ENCODE measurements around the gene RSPRY1. TPM values are rescaled to one million over a fixed set of nuclear protein-coding genes. Genes with fewer than 3 reads are reported as not detected.
A peak's percentile ranks its signal among the peaks of the same experiment; 100 is the strongest.

Gene RSPRY1
- total and polyA plus RNA-seq, 2 of the 8 experiments (the other 6 are each of a cell fraction or from before 2014, with no cell fraction given), result 11.5 to 32.5 TPM

DNA sequence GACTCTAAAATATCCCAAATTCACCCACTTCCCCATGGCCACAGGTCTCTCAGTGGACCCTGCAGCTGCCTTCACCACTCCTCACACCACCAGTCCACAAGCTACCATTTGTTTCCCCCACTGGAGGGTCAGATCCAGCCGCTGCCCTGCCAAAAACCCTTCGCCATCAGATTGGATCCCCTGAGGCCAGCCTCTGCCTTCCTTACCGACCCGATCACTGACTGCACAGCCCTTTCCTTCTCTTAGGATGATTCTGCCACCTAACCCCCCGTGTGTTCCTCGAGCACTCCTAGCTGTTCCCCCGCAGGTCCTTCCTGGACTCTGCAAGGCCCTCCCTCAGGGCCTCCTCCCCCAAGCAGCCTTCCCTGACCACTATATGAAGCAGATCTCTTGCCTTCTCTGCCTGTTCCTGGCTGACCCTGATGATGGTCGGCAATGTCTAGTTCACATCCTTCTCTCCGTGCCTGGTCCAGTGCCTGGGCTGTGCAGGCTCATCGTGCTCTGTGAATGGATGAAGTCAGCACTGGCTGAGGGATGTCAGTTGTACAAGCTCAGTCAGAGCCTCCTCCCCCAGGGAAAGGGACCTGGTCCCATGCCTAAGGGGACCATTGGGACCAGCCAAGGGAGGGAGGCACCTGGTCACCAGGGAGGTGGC is 47.7 kb upstream of the RSPRY1 start:
- H2BK20ac ChIP-seq (ENCODE audit: low read length), result peak overlapping the region; percentile 40; the same call in 1 of the 2 replicates
- no peak overlapping the region for H3K4me3 ChIP-seq (ENCODE audit: extremely low read depth in 1 of 4, insufficient read depth in 2 of 4, low read depth in 3 of 4, low read length in 4 of 4)
- TF ChIP-seq, protein P1, sequence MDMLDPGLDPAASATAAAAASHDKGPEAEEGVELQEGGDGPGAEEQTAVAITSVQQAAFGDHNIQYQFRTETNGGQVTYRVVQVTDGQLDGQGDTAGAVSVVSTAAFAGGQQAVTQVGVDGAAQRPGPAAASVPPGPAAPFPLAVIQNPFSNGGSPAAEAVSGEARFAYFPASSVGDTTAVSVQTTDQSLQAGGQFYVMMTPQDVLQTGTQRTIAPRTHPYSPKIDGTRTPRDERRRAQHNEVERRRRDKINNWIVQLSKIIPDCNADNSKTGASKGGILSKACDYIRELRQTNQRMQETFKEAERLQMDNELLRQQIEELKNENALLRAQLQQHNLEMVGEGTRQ (IDR thresholded peaks at IDR 0.05; ENCODE audit: low read length), result no peak
- TF ChIP-seq EP300 (IDR thresholded peaks at IDR 0.05; ENCODE audit: borderline replicate concordance in 1 of 2, low read depth in 2 of 2, low read length in 2 of 2), result no peak
- POLR2A ChIA-PET (ENCODE audit: partially characterized antibody), result interaction anchor here (0.6 to 0.7 kb wide), 2 partner anchors 21 to 887 kb away, joined by 3 read pairs; no protein-coding TSS in a partner anchor
- peaks cover 0 to 5% (median 2%) of the 10 kb centered on the region in 4 experiments; a peak in 3 of 7 replicates for H3K4me1 ChIP-seq (replicated peaks in 1 of 4; ENCODE audit: control insufficient read depth in 3 of 4, insufficient read depth in 4 of 4, low read length in 3 of 4)
- no peaks in the 10 kb centered on the region for H4K20me1 ChIP-seq (replicated peaks in 1 of 2; ENCODE audit: control insufficient read depth in 1 of 2, insufficient read depth in 2 of 2, low read length in 2 of 2)
- no peaks in the 10 kb centered on the region for H3K23me2 ChIP-seq (ENCODE audit: low read depth, low read length)
- no peak overlapping the region; the same call in 1 of the 2 replicates for H3K18ac ChIP-seq (ENCODE audit: extremely low read depth, low read length)
- H2BK15ac ChIP-seq (ENCODE audit: low read length), result no peak overlapping the region
- 87% methylated on average over 10 of the region's 10 CpGs; no CpG with 5 or more reads in 1 of the 2 experiments for WGBS, 2 experiments (ENCODE audit: extremely low coverage in 1 of 2, insufficient coverage in 1 of 2, insufficient read length in 1 of 2, insufficient replicate concordance in 2 of 2, low coverage in 1 of 2, low lambda C conversion rate in 2 of 2, missing lambda C conversion rate in 1 of 2)
- H3K36me3 ChIP-seq (ENCODE audit: control insufficient read depth in 2 of 4, insufficient read depth in 4 of 4, low read length in 3 of 4), result no peaks in the 10 kb centered on the region
- H3K4ac ChIP-seq (replicated peaks; ENCODE audit: insufficient read length, low read depth, low read length), result no peak overlapping the region
- no peaks in the 10 kb centered on the region for H3K9me3 ChIP-seq (ENCODE audit: insufficient read depth in 2 of 2, low read depth in 1 of 2, low read length in 1 of 2)
- H3K79me1 ChIP-seq (ENCODE audit: low read depth, low read length), result no peaks in the 10 kb centered on the region
- H3K27ac ChIP-seq (ENCODE audit: low read depth, low read length), result no peak overlapping the region
- H3K4me2 ChIP-seq (ENCODE audit: insufficient read depth in 1 of 2, low read depth in 2 of 2, low read length in 2 of 2), result no peak overlapping the region
- H2AK5ac ChIP-seq (ENCODE audit: low read depth, low read length), result no peak overlapping the region
- H3K56ac ChIP-seq (replicated peaks; ENCODE audit: insufficient read length, low read depth, low read length), result no peak overlapping the region
- CTCF ChIA-PET (ENCODE audit: partially characterized antibody), result interaction anchor here (0.8 to 1.3 kb wide), 3 partner anchors 9 to 32 kb away, joined by 3 to 4 read pairs (median 3); no protein-coding TSS in a partner anchor
- H4K91ac ChIP-seq (replicated peaks; ENCODE audit: insufficient read length, low read length), result no peak overlapping the region
- H3K79me2 ChIP-seq (ENCODE audit: control insufficient read depth in 1 of 2, insufficient read depth in 2 of 2, low read length in 2 of 2), result no peaks in the 10 kb centered on the region
- H2BK5ac ChIP-seq (ENCODE audit: low read depth, low read length), result peak overlapping the region; percentile 32; the same call in 1 of the 2 replicates
- no peak overlapping the region for H3K14ac ChIP-seq (ENCODE audit: insufficient read length)
- H3K23ac ChIP-seq (ENCODE audit: insufficient read length), result no peak overlapping the region
- no peak overlapping the region for H2BK12ac ChIP-seq (ENCODE audit: low read depth, low read length)
- H4K8ac ChIP-seq (ENCODE audit: extremely low read depth, insufficient read depth, low read length), result no peak overlapping the region
- no peak overlapping the region for H4K5ac ChIP-seq (ENCODE audit: insufficient read length, low read depth, low read length)
- FAIRE-seq, result no peak
- H2BK120ac ChIP-seq (replicated peaks; ENCODE audit: low read depth, low read length), result no peak overlapping the region
- H3K9ac ChIP-seq (replicated peaks in 1 of 4; ENCODE audit: extremely low read depth in 1 of 4, low read depth in 3 of 4, low read length in 3 of 4), result no peak overlapping the region
- no peak overlapping the region for H2AFZ ChIP-seq (ENCODE audit: low read length)
- DNase-seq (ENCODE audit: low read depth in 1 of 2, low spot score in 2 of 2), result no peak
- H3K27me3 ChIP-seq (replicated peaks in 1 of 4; ENCODE audit: control insufficient read depth in 3 of 4, extremely low read depth in 1 of 4, insufficient read depth in 3 of 4, low read length in 3 of 4), result no peaks in the 10 kb centered on the region

Measured in H1 (cell line).